ENCODE results near the gene TENM3.

DNA sequence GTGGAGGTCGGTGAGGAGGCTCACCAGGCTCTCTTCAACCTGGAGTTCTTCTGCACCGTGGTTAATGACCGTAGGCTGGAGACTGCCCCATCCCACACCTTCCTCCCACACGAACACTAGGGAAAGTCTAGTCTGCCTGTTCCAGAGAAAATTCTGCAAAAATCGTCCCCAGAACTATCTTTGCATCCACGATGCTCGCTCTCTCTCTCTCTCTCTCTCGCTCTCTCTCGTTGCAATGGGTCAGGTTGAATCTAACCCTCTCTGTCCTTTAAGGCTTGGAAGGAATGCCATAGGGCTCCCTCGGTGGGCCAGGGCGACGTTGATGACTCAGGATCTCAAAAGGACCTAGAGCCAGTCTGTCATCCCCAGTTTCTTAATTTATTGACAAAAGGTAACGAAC lies 562.5 kb downstream of the TENM3 start:
- no peak for TF ChIP-seq POLR2AphosphoS5 (IDR thresholded peaks at IDR 0.05; ENCODE audit: insufficient read depth, low read depth, low read length)
- TF ChIP-seq CTCF (IDR thresholded peaks at IDR 0.05; ENCODE audit: extremely low read depth in 1 of 2, insufficient read depth in 1 of 2, low read depth in 1 of 2, low read length in 2 of 2) = no peak
- TF ChIP-seq JUN (IDR thresholded peaks at IDR 0.05; ENCODE audit: borderline replicate concordance, insufficient read depth, insufficient read length, low read depth) = no peak
- no peak for TF ChIP-seq EZH2 (IDR thresholded peaks at IDR 0.05; ENCODE audit: borderline replicate concordance, low read depth, low read length, severe bottlenecking)
